Skeletal muscle satellite cell (primary cell): ENCODE data around the gene RABEP2.
A peak's percentile ranks its signal among the peaks of the same experiment; 100 is the strongest.
"Not testable (repeated sequence)": the region's sequence is repeated elsewhere in the genome, so short reads cannot be mapped to it uniquely, and the experiment has no call there.

Experiments
- H3K27me3 ChIP-seq: 2 replicates; pipeline ENCODE4 v1.7.0; 2013; ENCODE audit warnings: low read length; ENCODE audit not compliant: control insufficient read depth, insufficient read depth
- H3K36me3 ChIP-seq: 2 replicates; pipeline ENCODE4 v1.7.0; 2013; ENCODE audit warnings: mild to moderate bottlenecking, control low read depth, low read length; ENCODE audit not compliant: insufficient read depth
- H3K4me1 ChIP-seq: 2 replicates; pipeline ENCODE4 v1.7.0; 2013; ENCODE audit warnings: low read length; ENCODE audit not compliant: control insufficient read depth, insufficient read depth
- H3K4me2 ChIP-seq: 2 replicates; pipeline ENCODE4 v1.7.0; 2013; ENCODE audit warnings: mild to moderate bottlenecking, low read length
- H3K4me3 ChIP-seq: 2 replicates; pipeline ENCODE4 v1.7.0; 2013; ENCODE audit warnings: low read length
- H3K9ac ChIP-seq: 2 replicates; pipeline ENCODE4 v1.7.0; 2013; ENCODE audit warnings: mild to moderate bottlenecking, low read depth, low read length, moderate library complexity
- H3K9me3 ChIP-seq: replicated peaks from 2 replicates; pipeline ENCODE4 v1.7.0; 2013; ENCODE audit warnings: mild to moderate bottlenecking, control low read depth, low read length

The RABEP2 gene

DNA sequence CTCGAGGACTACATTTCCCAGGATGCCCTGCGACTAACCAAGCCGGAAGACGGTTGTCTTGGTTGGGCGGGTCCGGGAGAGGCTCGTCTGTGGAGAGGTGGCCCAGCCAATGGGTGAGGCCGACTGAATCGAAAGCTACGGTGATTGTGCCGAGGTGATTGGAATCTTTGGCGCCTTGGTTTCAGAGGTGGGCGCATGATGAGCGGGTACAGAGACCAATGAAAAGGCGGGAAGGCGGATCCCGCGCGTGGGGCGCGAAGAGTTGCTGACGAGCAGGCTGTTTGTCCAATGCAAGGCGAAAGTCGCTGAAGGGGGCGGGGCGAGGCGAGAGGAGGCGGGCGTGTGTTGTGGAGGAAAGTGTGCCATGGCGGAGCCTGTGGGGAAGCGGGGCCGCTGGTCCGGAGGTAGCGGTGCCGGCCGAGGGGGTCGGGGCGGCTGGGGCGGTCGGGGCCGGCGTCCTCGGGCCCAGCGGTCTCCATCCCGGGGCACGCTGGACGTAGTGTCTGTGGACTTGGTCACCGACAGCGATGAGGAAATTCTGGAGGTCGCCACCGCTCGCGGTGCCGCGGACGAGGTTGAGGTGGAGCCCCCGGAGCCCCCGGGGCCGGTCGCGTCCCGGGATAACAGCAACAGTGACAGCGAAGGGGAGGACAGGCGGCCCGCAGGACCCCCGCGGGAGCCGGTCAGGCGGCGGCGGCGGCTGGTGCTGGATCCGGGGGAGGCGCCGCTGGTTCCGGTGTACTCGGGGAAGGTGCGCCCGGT, 25.8 kb upstream of the RABEP2 start, which contains the start of gene NFATC2IP:
Gene NFATC2IP (plus strand): TSS at position 290 of the 762 bp plus-strand sequence. CDS start 75 bp downstream, at position 365.
- Histone ChIP-seq H3K9ac (peak within 1 kb of the TSS; percentile 93), H3K36me3 (peaks cover 25% of the 10 kb centered on the region), H3K9me3 (no peaks in the 10 kb centered on the region), H3K4me1 (peaks cover 16% of the 10 kb centered on the region), H3K4me2 (peak within 1 kb of the TSS; percentile 100), H3K4me3 (peak within 1 kb of the TSS; percentile 99), H3K27me3 (no peaks in the 10 kb centered on the region)

DNA sequence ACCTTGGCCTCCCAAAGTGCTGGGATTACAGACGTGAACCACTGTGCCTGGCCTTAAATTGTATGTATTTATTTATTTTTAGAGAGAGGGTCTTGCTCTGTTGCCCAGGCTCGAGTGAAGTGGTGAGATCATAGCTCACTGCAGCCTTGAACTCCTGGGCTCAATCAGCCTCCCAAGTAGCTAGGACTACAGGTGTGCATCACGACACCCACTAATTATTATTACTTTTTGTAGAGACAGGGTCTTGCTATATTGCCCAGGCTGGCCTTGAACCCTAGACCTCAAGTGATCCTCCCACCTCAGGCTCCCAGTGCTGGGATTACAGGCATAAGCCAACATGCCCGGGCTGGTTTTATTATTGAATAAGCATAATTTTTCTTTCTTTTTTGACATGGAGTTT, 21.6 kb upstream of the RABEP2 start:
- Histone ChIP-seq H3K4me1 (peaks cover 15% of the 10 kb centered on the region), H3K9ac (no peak overlapping the region), H3K9me3 (no peaks in the 10 kb centered on the region), H3K4me3 (no peak overlapping the region), H3K27me3 (no peaks in the 10 kb centered on the region), H3K4me2 (no peak overlapping the region), H3K36me3 (no peaks in the 10 kb centered on the region)

DNA sequence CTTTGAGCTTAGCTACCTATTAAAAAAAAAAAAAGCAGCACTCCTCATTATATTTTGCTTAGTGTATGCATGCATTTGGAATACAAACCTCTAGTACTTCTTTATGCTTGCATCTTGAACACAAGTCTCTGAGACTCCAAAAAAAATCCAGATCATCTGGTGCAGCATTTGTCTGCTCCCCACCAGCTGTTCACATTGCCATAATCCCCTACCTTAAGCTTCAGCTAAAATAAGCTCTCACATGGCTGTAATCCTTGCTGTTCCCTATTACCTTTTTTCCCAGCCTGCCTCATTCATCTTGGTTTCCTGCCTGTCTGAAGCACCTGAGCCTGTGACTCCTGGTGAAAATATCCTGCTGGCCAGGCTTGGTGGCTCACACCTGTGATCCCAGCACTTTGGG, 18.2 kb upstream of the RABEP2 start:
- Histone ChIP-seq H3K4me3 (no peak overlapping the region), H3K27me3 (peaks cover 4% of the 10 kb centered on the region), H3K9ac (no peak overlapping the region), H3K9me3 (no peaks in the 10 kb centered on the region), H3K4me1 (peaks cover 13% of the 10 kb centered on the region), H3K4me2 (no peak overlapping the region), H3K36me3 (no peaks in the 10 kb centered on the region)

DNA sequence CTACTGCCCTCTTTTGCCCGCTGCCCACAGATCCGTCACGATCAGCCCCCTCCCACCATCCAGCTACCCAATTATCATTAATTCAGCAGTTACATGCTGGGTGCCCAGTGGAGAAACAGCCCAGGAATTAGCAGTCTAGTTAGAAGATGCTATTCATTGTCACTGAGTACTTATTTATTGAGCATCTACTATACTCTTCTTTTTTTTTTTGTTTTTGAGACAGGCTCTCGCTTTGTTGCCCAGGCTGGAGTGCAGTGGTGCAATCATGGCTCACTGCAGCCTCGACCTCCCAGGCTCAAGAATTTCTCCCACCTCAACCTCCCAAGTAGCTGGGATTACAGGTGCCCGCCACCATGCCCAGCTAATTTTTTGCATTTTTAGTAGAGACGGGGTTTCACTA, 14.8 kb upstream of the RABEP2 start:
- H3K36me3 ChIP-seq, H3K4me2 ChIP-seq, H3K9ac ChIP-seq, H3K4me3 ChIP-seq, H3K27me3 ChIP-seq, H3K4me1 ChIP-seq, H3K9me3 ChIP-seq: not testable (repeated sequence)

DNA sequence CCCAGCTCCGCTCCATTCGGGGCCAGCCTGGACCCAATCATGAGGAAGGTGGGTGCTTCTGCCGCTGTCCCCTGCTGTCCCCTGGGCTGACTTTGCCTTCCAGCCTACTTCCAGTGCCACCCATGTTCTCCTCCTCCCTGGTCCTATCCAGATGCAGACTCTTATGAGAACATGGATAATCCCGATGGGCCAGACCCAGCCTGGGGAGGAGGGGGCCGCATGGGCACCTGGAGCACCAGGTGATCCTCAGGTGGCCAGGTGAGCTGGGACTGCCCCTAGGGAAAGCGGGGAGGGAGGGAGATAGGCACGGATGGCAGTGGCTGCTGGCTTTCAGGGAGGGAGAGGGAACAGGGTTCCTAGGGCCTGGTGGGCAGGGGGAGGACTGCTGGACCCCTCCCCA, 13.7 kb upstream of the RABEP2 start:
- Histone ChIP-seq H3K4me2 (no peak overlapping the region), H3K36me3 (no peaks in the 10 kb centered on the region), H3K4me1 (no peaks in the 10 kb centered on the region), H3K27me3 (peaks cover 4% of the 10 kb centered on the region), H3K4me3 (no peak overlapping the region), H3K9me3 (no peaks in the 10 kb centered on the region), H3K9ac (no peak overlapping the region)

DNA sequence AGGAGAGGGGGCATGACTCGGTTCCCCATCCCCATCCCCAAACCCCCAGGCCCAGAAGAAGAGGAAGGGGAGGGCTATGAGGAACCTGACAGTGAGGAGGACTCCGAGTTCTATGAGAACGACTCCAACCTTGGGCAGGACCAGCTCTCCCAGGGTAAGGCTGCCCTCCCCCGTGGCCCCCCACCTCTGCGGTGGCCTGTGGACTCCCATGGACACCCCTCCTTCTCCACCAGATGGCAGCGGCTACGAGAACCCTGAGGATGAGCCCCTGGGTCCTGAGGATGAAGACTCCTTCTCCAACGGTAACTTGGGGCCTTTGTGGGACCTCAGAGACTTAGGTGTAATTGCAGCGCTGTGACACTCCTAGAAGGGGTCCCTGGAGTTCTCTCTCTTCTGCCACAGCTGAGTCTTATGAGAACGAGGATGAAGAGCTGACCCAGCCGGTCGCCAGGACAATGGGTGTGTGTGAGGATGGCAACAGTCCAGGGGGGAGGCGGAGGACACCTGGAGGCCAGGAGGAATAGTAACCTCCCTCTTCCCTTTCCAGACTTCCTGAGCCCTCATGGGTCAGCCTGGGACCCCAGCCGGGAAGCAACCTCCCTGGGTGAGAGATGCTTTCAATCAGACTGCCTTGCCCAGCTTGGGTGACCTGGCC, 12.3 kb upstream of the RABEP2 start:
- peaks cover 4% of the 10 kb centered on the region for H3K27me3 ChIP-seq
- no peak overlapping the region for H3K4me3 ChIP-seq
- no peak overlapping the region for H3K4me2 ChIP-seq
- H3K4me1 ChIP-seq: no peaks in the 10 kb centered on the region
- no peaks in the 10 kb centered on the region for H3K36me3 ChIP-seq
- no peak overlapping the region for H3K9ac ChIP-seq
- no peaks in the 10 kb centered on the region for H3K9me3 ChIP-seq

DNA sequence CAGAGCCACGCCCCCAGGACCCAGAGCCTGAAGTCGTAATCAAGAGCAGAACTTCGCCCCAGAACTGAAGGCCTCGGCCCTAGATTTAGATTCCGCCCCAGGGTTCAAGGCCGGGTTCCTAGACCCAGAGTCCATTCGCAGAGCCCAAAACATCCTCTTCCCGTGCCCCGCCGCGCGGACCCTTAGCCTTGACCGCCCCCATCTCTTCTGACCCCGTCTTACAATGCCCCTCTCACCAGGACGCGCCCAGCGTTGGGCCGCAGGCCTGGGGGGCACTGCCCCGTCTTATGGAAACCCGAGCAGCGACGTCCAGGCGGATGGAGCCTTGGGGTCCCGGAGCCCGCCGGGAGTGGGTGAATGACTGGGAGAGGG, 11.7 kb upstream of the RABEP2 start:
- H3K9me3 ChIP-seq: no peaks in the 10 kb centered on the region
- H3K9ac ChIP-seq: no peak overlapping the region
- no peaks in the 10 kb centered on the region for H3K36me3 ChIP-seq
- H3K4me2 ChIP-seq: no peak overlapping the region
- no peak overlapping the region for H3K4me3 ChIP-seq
- H3K27me3 ChIP-seq: peaks cover 4% of the 10 kb centered on the region
- H3K4me1 ChIP-seq: no peaks in the 10 kb centered on the region

DNA sequence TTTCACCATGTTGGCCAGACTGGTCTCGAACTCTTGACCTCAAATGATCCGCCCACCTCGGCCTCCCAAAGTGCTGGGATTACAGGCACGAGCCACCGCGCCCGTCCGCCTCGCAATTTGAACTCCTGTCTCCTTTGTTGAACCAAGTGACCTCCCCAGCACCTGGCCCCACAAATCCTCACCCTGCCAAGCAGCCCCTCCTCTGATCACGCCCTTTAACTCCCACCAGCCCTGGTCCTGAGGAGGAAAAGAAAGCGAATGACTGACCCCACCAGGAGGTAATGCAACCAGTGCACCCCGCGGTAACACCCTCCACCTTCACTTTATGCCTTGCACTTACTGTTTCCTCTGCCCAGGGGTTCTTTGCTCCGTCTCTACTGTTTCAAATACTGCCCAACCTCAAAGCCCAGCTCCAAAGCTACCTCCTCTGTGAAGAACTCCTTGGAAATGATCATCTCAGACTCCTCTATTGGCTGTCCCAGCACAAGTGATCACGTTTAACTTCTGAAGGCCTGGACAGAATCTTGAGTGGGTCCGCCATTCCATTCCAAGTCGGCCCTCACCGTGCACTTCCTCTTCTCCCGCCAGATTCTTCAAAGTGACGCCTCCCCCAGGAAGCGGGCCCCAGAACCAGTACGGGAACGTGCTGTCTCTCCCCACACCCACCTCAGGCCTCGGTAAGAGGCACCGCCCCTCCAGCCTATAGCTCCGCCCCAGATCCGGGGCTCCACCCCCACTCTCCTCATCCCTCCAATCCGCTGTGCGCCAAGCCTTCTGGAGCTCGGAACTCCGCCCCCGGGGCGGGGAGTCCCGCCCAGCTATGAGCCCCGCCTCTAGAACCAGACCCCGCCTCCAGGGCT, 11.1 kb upstream of the RABEP2 start:
- H3K36me3 ChIP-seq: no peaks in the 10 kb centered on the region
- no peaks in the 10 kb centered on the region for H3K4me1 ChIP-seq
- H3K9me3 ChIP-seq: no peaks in the 10 kb centered on the region
- peaks cover 4% of the 10 kb centered on the region for H3K27me3 ChIP-seq
- H3K4me3 ChIP-seq: no peak overlapping the region
- peak overlapping the region; percentile 52 for H3K4me2 ChIP-seq
- H3K9ac ChIP-seq: no peak overlapping the region

DNA sequence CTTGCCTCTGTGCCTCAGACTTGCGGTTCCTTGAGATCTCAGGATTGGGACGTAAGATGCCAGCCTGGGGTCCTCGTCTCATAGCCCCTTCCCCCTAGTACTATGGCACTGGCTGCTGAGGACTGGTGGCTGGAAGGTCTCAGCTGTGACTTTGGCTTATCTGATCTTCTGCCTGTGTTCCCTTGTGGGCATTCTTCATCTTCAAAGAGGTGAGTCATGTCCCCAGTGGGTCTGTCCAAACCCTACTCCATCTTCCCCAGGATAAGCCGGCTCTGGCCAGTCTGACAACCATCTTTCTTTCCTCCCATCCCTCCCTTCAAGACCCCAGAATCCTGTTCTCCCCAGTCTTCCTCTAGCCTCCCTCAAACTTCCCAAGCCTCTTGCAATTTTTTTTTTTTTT, 10.3 kb upstream of the RABEP2 start:
- no peak overlapping the region for H3K4me3 ChIP-seq
- peaks cover 4% of the 10 kb centered on the region for H3K27me3 ChIP-seq
- no peaks in the 10 kb centered on the region for H3K4me1 ChIP-seq
- no peaks in the 10 kb centered on the region for H3K36me3 ChIP-seq
- H3K9ac ChIP-seq: no peak overlapping the region
- H3K9me3 ChIP-seq: no peaks in the 10 kb centered on the region
- no peak overlapping the region for H3K4me2 ChIP-seq

DNA sequence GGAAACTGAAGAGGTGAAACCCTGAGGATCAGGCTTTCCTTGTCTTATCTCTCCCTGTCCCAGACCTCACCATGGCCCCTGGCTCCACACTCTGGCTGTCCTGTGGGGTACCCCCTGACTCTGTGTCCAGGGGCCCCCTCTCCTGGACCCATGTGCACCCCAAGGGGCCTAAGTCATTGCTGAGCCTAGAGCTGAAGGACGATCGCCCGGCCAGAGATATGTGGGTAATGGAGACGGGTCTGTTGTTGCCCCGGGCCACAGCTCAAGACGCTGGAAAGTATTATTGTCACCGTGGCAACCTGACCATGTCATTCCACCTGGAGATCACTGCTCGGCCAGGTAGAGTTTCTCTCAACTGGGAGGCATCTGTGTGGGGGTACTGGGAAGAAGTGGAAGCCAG, 8.1 kb upstream of the RABEP2 start:
- H3K4me3 ChIP-seq: no peak overlapping the region
- H3K36me3 ChIP-seq: no peaks in the 10 kb centered on the region
- no peaks in the 10 kb centered on the region for H3K9me3 ChIP-seq
- no peak overlapping the region for H3K9ac ChIP-seq
- H3K4me2 ChIP-seq: no peak overlapping the region
- H3K27me3 ChIP-seq: no peaks in the 10 kb centered on the region
- H3K4me1 ChIP-seq: no peaks in the 10 kb centered on the region

DNA sequence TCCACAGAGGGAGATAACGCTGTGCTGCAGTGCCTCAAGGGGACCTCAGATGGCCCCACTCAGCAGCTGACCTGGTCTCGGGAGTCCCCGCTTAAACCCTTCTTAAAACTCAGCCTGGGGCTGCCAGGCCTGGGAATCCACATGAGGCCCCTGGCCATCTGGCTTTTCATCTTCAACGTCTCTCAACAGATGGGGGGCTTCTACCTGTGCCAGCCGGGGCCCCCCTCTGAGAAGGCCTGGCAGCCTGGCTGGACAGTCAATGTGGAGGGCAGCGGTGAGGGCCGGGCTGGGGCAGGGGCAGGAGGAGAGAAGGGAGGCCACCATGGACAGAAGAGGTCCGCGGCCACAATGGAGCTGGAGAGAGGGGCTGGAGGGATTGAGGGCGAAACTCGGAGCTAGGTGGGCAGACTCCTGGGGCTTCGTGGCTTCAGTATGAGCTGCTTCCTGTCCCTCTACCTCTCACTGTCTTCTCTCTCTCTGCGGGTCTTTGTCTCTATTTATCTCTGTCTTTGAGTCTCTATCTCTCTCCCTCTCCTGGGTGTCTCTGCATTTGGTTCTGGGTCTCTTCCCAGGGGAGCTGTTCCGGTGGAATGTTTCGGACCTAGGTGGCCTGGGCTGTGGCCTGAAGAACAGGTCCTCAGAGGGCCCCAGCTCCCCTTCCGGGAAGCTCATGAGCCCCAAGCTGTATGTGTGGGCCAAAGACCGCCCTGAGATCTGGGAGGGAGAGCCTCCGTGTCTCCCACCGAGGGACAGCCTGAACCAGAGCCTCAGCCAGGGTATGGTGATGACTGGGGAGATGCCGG, 7.5 kb upstream of the RABEP2 start:
- no peak overlapping the region for H3K4me2 ChIP-seq
- no peaks in the 10 kb centered on the region for H3K36me3 ChIP-seq
- H3K4me3 ChIP-seq: no peak overlapping the region
- no peak overlapping the region for H3K9ac ChIP-seq
- no peaks in the 10 kb centered on the region for H3K27me3 ChIP-seq
- no peaks in the 10 kb centered on the region for H3K9me3 ChIP-seq
- H3K4me1 ChIP-seq: no peaks in the 10 kb centered on the region
